HG03469 (cell line): ENCODE results near the gene LILRB2.
"Not testable (repeated sequence)": the region's sequence is repeated elsewhere in the genome, so short reads cannot be mapped to it uniquely, and the experiment has no call there.

ENCODE experiments used
- ATAC-seq: cut with Tn5 transposase; IDR thresholded peaks from one replicate; pipeline ENCODE4 v1.9.1; 2021; ENCODE audit warnings: mild to moderate bottlenecking, moderate library complexity, moderate number of reproducible peaks; ENCODE audit not compliant: unreplicated experiment

Gene LILRB2

DNA sequence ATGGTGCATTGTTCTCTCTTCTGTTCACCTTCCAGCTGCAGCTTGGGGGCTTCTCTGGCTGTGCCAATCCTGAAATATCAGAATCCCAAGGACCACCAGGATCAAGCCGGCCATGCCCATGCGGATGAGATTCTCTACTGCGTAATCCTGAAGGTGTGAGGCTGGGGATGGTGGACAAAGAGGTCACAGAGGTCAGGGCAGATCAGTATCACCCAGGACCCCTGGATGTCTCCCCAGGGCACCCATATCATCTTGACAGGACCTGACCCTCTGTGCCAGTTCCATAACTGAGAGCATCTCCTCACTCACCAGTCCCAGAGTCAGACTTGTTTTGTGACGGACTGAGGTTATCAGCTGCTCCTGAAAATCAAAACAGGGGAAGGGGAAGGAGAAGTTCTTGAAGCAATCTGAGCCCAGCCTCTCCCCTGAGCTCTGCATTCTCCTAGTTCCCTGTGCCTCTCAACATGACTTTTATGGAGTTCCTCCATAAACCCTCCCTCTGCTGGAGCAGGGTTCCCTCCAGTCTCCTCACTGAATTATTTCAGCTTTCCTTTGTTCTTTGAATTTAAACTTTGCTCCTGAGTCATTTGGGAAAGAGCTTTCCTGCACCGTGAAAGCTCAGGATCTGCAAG is 26.6 kb upstream of the LILRB2 start:
- no peak for ATAC-seq

- no peak for ATAC-seq
These were observed 24.2 kb upstream of the LILRB2 start for GRCh38 chr19:54305141-54305540.

GRCh38 chr19:54302257-54302656 is 21.3 kb upstream of the LILRB2 start:
- no peak for ATAC-seq

DNA sequence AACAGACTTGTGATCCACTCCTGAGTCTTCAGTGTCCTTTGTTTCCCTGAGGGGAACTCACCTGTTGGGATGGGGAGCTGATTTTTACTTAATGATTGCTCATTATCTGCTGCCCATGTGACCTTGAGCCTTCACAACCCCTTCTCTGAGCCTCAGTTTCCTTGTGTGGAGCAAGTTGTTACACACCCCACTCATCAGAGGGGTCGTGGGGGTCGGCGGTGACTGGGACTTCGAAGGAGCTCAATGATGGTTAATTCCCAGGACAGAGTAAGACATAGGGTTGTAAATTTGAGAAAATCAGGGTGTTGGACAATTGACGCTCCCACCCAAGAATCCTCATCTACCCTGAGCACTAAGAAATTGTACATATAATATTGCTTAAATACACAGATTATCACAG is 18.6 kb upstream of the LILRB2 start:
- ATAC-seq: no peak

GRCh38 chr19:54299126-54299498 is 18.2 kb upstream of the LILRB2 start:
- ATAC-seq: no peak

- ATAC-seq: no peak
These were observed 17.6 kb upstream of the LILRB2 start for GRCh38 chr19:54298357-54299125.

- no peak for ATAC-seq
These were observed 16.9 kb upstream of the LILRB2 start for GRCh38 chr19:54297759-54298305.

DNA sequence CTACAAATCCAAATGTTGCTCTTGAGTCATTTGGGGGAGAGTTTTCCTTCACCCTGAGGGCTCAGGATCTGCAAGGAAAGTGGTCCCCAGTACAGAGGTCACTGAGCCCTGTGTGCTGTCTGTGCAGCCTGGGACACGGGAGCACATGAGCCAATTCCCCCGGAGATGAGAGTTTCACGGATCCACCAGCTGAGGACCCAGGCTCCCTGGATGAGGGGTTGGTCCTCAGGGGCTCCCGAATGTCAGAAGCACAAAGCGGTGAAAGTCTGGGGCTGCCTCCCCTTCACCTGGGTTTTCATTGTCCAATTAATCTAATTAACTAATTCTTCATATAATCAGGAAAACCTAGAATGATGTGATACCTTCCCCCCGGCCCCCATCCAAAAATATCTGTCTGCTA is 13.6 kb upstream of the LILRB2 start:
- no peak for ATAC-seq

DNA sequence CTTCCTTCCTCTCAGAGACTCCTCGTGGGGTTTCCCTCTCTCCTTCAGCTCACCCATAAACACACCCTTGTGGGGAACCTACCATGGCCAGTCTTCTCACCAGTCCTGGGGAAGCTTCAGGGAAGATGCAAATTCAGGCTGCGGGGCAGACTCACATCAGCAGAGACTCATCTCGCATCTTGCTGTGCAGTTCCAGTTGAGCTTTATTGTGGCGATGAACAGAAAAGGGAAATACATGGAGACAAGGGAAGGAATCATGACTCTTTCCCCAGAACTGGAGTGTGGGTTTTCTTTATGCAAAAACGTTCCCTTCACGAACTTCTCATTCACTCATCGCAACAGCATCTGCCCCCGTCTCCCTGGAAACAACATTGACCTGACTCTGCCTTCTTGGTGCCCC is 8.2 kb upstream of the LILRB2 start:
- ATAC-seq: not testable (repeated sequence)

DNA sequence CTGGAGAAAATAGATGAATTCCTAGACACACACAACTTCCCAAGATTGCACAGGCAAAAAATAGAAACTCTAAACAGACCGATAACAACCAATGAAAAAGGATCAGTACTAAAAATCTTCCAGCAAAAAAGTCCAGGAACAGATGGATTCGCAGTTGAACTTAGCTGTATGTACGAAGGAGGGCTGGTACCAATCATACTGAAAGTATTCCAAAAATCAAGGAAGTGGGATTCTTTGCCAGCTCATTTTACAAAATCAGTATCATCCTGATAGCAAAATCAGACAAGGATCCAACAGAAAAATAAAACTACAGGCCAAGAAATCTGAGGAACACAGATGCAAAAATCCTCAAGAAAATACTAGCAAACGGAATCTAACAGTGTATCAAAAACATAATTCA is 6.5 kb upstream of the LILRB2 start:
- no peak for ATAC-seq

GRCh38 chr19:54286283-54286682 is 5.4 kb upstream of the LILRB2 start:
- not testable (repeated sequence) for ATAC-seq

DNA sequence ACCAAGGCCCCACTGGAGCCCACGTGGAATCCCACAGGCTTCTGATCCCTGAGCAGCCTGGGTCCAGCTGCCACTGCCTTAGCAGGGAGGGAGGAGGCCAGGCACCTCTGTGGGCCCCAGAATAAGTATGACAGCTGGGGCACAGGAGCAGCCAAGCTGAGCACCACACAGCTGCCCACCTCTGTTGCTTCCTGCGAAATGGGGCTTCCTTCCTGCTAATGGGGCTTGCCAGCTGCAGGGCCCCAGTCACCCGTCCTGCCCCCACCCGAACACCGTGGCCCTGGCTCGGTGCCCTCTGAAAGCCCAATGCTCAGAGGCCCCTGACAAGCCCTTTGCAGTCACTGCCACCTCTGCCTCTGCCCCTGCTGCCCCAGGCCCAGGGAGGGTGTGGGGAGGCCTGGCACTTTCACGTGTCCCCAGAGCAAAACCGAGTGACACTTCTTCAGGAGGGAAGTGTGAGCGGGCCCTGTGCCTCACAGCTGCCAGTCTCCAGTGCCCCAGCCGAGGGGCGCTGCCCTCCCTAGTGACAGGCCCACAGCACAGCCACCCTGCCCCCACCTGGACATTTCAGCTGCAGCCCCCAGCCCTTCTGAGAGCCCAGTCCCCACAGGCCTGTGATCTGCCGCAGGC is 4.6 kb upstream of the LILRB2 start:
- ATAC-seq: not testable (repeated sequence)

DNA sequence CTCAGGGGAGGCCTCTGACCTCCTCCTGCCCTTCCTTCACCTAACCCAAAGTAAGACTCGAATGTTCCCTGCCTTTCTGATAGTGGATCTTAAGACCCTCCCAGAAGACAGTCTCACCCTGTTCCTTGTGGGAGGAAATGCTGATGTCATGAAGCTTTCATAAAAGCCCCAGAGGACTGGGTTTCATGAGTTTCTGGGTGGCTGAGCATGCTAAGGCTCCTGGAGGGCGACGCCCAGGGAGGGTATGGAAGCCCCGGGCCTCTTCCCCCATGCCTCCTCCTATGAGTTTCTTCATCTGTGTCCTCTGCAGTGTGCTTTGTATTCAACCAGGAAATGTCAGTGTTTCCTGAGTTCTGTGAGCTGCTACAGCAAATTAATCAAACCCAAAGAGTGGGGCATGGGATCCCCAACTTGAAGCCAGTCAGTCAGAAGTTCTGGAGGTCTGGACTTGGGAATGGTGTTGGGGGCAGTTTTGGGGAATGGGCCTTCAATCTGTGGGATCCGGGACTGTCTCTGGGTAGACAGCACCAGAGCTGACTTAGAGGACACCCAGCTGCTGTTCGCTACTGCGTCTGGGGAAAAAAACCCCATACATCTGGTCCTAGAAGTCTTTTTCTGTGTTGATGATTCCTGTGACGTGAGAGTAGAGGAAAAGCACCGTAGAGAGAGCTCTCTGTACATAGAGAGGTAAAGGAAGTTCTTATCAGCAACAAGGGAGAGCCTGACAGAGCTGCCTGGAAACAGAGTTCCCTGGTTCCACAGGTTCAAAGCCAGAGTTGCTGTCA is 2.0 kb upstream of the LILRB2 start:
- ATAC-seq: no peak

DNA sequence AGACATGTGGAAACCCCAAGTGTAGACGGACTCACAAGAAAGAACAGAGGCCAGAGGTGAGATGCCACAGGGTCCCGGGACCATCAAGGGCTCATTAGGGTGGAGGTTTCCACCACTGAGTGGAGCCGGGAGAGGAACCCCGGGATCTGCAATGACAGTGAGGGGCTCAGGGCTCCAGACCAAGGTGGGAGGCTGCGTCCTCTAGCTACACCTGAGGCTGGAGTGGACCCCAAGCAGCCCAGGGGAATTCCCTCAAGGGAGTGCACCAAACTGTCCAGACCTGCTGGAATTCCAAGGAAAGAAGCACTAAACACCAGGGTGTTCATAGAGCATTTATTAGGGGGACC is 792 bp upstream of the LILRB2 start:
- not testable (repeated sequence) for ATAC-seq

GRCh38 chr19:54280441-54280840 is 469 bp downstream of the LILRB2 start:
- not testable (repeated sequence) for ATAC-seq

- not testable (repeated sequence) for ATAC-seq
These were observed 885 bp downstream of the LILRB2 start for GRCh38 chr19:54280025-54280424.

DNA sequence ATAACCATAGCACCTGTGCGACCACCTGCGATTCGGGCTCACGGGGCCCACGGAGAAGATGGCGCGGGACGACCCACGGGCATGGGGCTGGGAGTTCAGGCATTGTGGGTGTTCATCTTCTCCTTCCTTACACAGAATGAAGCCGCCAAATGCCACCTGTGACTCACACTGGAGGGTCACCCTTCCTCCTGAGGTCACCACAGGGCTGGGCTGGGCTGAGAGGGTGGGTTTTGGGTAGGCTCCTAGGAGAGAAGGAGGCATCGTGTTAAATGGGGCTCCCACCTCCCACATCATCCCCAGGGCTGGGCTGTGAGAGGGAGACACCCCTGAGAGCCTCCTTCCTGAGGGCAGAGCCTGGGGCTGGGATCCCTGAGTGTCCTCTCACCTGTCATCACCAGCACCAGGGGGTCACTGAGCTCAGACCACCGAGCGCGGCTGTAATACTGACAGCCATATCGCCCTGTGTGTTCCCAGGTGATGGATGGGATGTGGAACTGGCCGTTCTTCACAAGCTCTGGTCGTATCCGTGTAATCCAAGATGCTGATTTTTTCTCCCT is 1.4 kb downstream of the LILRB2 start:
- no peak for ATAC-seq

GRCh38 chr19:54278571-54279195 is 2.2 kb downstream of the LILRB2 start:
- ATAC-seq: not testable (repeated sequence)

GRCh38 chr19:54278056-54278455 is 2.9 kb downstream of the LILRB2 start:
- ATAC-seq: not testable (repeated sequence)

GRCh38 chr19:54277111-54277615 is 3.7 kb downstream of the LILRB2 start:
- not testable (repeated sequence) for ATAC-seq
